CD4-positive, alpha-beta T cell treated with Interleukin-21 for 1 hour (primary cell): ENCODE measurements around the gene NEK3.
"Not testable (repeated sequence)": the region's sequence is repeated elsewhere in the genome, so short reads cannot be mapped to it uniquely, and the experiment has no call there.

Source experiments
- DNase-seq: peaks from one replicate; pipeline ENCODE4 v3.0.0-alpha.2; 2020

The NEK3 gene

GRCh38 chr13:52109116-52109670, 50.2 kb downstream of the NEK3 start:
- DNase-seq: no peak

- DNase-seq: no peak
These were observed 53.6 kb downstream of the NEK3 start for GRCh38 chr13:52105841-52106240.

- DNase-seq: no peak
These were observed 54.8 kb downstream of the NEK3 start for GRCh38 chr13:52104624-52105023.

GRCh38 chr13:52103386-52103785, 56.0 kb downstream of the NEK3 start:
- DNase-seq: no peak

- not testable (repeated sequence) for DNase-seq
These were observed 57.0 kb downstream of the NEK3 start for GRCh38 chr13:52102423-52102822.

- no peak for DNase-seq
These were observed 62.2 kb downstream of the NEK3 start for GRCh38 chr13:52097197-52097596.

- DNase-seq: no peak
These were observed 62.6 kb downstream of the NEK3 start for GRCh38 chr13:52096748-52097147.

GRCh38 chr13:52096062-52096461, 63.3 kb downstream of the NEK3 start:
- no peak for DNase-seq

- DNase-seq: no peak
These were observed 67.3 kb downstream of the NEK3 start for GRCh38 chr13:52092087-52092486.

GRCh38 chr13:52091473-52091872, 67.9 kb downstream of the NEK3 start:
- DNase-seq: no peak

- no peak for DNase-seq
These were observed 74.0 kb downstream of the NEK3 start for GRCh38 chr13:52085421-52085820.

GRCh38 chr13:52084981-52085380, 74.4 kb downstream of the NEK3 start:
- not testable (repeated sequence) for DNase-seq
